ENCODE measurements around the gene TIMP1.

The TIMP1 gene

DNA sequence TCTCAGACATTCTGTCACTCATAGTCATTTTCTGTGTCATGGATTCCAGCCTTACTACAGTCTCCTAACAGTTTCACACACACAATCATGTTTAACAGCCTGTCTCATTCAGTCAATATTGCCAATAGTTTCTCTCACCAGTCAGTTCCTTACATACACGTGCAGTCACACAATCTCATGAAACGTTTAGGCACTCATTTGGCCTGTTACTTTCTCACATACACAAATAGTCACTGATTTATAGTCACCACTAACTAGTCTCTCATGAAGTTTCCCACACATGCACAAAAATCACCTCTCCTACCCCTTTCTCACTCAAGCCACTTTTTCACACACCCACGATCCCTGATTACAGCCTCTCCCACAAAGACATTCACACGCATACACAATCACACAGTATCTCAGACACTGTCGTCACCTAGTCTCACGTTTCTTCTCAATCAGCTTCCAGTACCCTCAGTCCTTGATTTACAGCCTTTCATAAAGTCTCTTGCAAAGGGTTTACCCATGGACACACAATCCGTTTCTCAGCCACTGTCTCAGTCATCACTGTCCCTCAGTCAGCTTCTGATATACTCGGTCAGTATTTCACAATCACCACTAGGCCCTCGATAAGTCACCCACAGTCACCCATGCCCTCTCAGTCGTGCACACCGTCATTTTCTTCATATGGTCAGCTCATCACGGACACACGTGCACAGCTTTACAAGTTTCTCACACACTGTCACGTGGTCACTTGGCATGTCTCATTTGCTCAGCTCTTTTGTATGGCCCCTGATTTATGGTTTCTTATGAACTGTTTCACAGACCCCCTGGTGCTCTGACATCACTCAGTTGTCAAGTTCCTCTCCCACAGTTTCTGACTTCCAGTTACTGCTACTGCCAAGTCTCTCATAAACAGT lies 51.7 kb downstream of the TIMP1 start:
- no peaks in the 10 kb centered on the region for H3K27me3 Mint-ChIP-seq
- peaks cover 44% of the 10 kb centered on the region for H3K4me1 Mint-ChIP-seq
- H3K9me3 Mint-ChIP-seq, result no peaks in the 10 kb centered on the region
- no peak overlapping the region for H3K4me3 Mint-ChIP-seq
- no peak for DNase-seq
- ATAC-seq, result no peak
- H3K27ac Mint-ChIP-seq, result no peak overlapping the region

DNA sequence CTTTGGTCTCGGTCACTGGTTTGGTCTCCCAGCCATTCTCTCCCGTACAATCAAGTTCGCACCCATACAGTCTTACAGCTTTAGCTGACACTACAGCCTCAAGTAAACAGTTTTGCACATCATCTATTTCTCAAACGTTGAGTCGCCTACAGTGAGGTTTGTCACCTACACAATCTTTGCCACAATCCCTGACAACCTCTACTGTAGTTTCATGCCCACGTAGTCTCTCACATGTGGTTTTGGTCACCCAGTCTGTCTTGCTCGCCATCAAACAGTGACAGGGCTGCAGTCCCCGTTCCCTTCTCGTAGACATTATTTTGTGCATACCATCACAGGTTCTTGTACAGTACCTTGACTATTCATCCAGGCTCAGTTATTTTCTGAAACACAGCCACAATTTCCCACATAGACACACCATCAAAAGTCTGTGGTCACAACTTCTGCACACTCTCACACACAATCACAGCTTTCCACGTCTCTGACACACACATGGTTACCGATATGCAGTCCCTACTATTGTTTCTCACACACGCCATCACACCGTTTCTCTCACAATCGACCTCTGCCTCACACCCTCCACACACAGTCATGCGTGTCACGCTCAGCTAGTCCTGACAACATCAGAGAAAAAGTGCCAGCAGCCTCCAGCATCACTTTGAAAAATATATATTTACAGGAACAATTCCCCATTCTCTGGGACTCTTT lies 52.8 kb downstream of the TIMP1 start:
- ATAC-seq (peak; percentile 89), DNase-seq (peak in 1 of 2 donors; percentile 52)
- Mint-ChIP-seq H3K4me3 (no peak overlapping the region), H3K27me3 (no peaks in the 10 kb centered on the region), H3K4me1 (peaks cover 43% of the 10 kb centered on the region), H3K9me3 (peaks cover 0 to 5% of the 10 kb centered on the region in 2 donors), H3K27ac (no peak overlapping the region)
